Smooth muscle cell (in vitro differentiated cells): ENCODE data around the gene TEDC2. TPM values are rescaled to one million over a fixed set of nuclear protein-coding genes. Genes with fewer than 3 reads are reported as not detected.

Experiments used
- DNase-seq: peaks from one replicate; lab custom pipeline; 2025; ENCODE audit not compliant: unreplicated experiment; lab: John Stamatoyannopoulos, UW
- H2AFZ ChIP-seq: fragments of 200-600 bp; sonication (generic); 2 replicates; pipeline ENCODE4 v1.6.0; 2016; ENCODE audit warnings: antibody characterized with exemption, low read depth, mild to moderate bottlenecking
- H3F3A ChIP-seq: fragments of 200-600 bp; sonication (generic); 2 replicates; pipeline ENCODE4 v1.6.0; 2017; ENCODE audit warnings: antibody characterized with exemption, low read depth
- H3K27ac ChIP-seq: fragments of 200-600 bp; sonication (generic); 2 replicates; pipeline ENCODE4 v1.5.1; 2016; ENCODE audit warnings: low read depth, mild to moderate bottlenecking
- H3K27me3 ChIP-seq: fragments of 200-600 bp; sonication (generic); 2 replicates; pipeline ENCODE4 v1.6.1; 2016; ENCODE audit warnings: low read depth, mild to moderate bottlenecking
- H3K36me3 ChIP-seq: fragments of 200-600 bp; sonication (generic); 2 replicates; pipeline ENCODE4 v1.5.1; 2016; ENCODE audit warnings: low read depth
- H3K4me1 ChIP-seq: fragments of 200-600 bp; sonication (generic); 2 replicates; pipeline ENCODE4 v1.5.1; 2016; ENCODE audit warnings: low read depth
- H3K4me2 ChIP-seq: fragments of 200-600 bp; sonication (generic); 2 replicates; pipeline ENCODE4 v1.6.0; 2016; ENCODE audit warnings: mild to moderate bottlenecking
- H3K4me3 ChIP-seq: fragments of 200-600 bp; sonication (generic); 2 replicates; pipeline ENCODE4 v1.5.1; 2016; ENCODE audit warnings: mild to moderate bottlenecking
- H3K79me2 ChIP-seq: fragments of 200-600 bp; sonication (generic); 2 replicates; pipeline ENCODE4 v1.6.0; 2016; ENCODE audit warnings: low read depth, mild to moderate bottlenecking
- H3K9ac ChIP-seq: fragments of 200-600 bp; sonication (generic); 2 replicates; pipeline ENCODE4 v1.6.0; 2016; ENCODE audit warnings: low read depth
- H3K9me3 ChIP-seq: fragments of 200-600 bp; sonication (generic); replicated peaks from 2 replicates; pipeline ENCODE4 v1.5.1; 2016; ENCODE audit warnings: low read depth
- H4K20me1 ChIP-seq: fragments of 200-600 bp; sonication (generic); 2 replicates; pipeline ENCODE4 v1.6.0; 2016; ENCODE audit warnings: low read depth
- WGBS: methylation state at CpG from one replicate; pipeline ENCODE4 v1.1.7; 2016; ENCODE audit warnings: low lambda C conversion rate; 5-methylcytosine and 5-hydroxymethylcytosine counted together
- polyA plus RNA-seq: library from polyadenylated mRNA; unstranded; fragments of >200 nt; fragmentation: Nextera tagmentation; extraction: Ambion mirVana; gene quantifications from 2 replicates; pipeline ENCODE4 v1.2.1, GENCODE V29; 2016
- total RNA-seq: library from RNA; depleted of rRNA; stranded (reverse); fragments of >200 nt; gene quantifications from 2 replicates; pipeline ENCODE4 v1.2.3, GENCODE V29; 2014
- TF ChIP-seq, protein P1 (sequence below): fragments of 200-600 bp; sonication (generic); IDR thresholded peaks from 2 replicates; pipeline ENCODE4 v1.5.1; 2017; ENCODE audit warnings: borderline replicate concordance, mild to moderate bottlenecking, antibody characterized with exemption; ENCODE audit not compliant: insufficient read depth, poor library complexity, severe bottlenecking

Gene TEDC2
- total and polyA plus RNA-seq, 2 experiments from 2014 or later: 8.0 to 13.3 TPM

DNA sequence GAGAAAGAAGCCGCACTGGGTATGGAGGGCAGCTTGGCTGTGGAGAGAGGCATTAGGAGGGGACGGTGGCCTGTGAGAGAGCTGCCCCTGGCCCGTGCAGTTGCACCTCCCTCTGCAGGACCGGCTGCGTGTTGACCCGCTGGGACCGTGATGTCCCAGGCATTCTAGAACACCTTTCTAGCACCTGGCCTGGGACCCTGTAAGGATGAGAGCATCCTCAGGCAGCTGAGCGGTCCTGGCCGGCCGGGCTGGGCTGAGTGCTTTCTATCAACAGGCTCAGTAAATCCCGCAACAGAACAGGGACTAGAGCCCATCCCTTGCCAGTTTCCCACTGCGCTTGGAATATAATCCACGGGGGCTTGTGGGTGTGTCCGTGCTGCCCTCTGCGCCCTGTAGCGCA, 29.7 kb downstream of the TEDC2 start:
- WGBS: 95% methylated on average over 16 of the region's 16 CpGs
- Histone ChIP-seq H3K9me3 (no peaks in the 10 kb centered on the region), H3F3A (no peaks in the 10 kb centered on the region), H3K27ac (no peak overlapping the region), H3K9ac (no peak overlapping the region), H4K20me1 (peaks cover 41% of the 10 kb centered on the region), H3K27me3 (no peaks in the 10 kb centered on the region), H3K79me2 (no peaks in the 10 kb centered on the region), H2AFZ (no peak overlapping the region), H3K36me3 (no peaks in the 10 kb centered on the region), H3K4me1 (no peaks in the 10 kb centered on the region), H3K4me3 (no peak overlapping the region), H3K4me2 (no peak overlapping the region)
- no peak for DNase-seq
- TF ChIP-seq, protein P1, sequence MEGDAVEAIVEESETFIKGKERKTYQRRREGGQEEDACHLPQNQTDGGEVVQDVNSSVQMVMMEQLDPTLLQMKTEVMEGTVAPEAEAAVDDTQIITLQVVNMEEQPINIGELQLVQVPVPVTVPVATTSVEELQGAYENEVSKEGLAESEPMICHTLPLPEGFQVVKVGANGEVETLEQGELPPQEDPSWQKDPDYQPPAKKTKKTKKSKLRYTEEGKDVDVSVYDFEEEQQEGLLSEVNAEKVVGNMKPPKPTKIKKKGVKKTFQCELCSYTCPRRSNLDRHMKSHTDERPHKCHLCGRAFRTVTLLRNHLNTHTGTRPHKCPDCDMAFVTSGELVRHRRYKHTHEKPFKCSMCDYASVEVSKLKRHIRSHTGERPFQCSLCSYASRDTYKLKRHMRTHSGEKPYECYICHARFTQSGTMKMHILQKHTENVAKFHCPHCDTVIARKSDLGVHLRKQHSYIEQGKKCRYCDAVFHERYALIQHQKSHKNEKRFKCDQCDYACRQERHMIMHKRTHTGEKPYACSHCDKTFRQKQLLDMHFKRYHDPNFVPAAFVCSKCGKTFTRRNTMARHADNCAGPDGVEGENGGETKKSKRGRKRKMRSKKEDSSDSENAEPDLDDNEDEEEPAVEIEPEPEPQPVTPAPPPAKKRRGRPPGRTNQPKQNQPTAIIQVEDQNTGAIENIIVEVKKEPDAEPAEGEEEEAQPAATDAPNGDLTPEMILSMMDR: no peak

DNA sequence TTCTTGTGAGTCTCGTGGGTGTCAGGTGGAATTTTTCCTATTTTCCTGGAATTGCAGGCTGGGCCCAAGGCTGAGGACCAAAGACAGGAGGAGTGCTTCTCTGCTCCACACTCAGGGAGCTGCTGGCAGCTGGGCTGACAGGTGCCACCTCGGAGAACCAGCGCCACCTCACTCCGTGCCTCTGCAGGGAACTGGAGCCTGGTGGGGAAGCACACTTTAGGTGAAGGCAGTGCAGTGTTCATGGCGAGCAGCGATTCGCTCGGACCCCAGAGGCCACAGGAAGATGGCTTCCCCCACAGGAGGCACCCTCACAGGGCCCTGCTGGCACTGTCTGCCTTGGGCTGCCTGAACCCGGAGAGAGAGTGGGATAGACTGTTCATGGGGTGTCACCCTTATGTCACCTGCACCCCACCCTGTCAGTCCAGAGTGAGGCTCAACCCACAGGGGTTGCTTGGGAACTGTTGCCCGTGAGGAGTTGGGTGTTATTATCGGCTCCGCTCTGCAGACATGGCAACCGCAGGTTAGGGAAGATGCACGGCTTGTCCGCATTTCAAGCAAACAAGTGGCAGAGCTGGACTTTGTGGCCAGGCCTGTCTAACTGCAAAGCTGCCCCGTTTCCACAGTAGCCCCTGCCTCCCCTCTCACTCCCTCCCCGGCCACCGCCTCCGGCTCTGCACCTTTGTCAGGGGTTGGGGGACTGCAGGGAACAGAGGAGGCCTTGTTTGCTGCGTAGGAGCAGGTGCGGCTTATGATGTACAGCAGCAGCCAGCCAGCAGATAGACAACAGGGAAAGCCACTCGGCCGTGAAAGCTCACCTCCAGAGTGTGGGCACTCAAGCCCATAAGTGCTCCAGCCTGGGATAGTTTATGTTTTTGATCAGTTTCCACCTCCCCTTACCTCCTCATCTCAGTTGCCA, 30.5 kb downstream of the TEDC2 start:
- Histone ChIP-seq H3K9ac (no peak overlapping the region), H3K9me3 (no peaks in the 10 kb centered on the region), H4K20me1 (peaks cover 39% of the 10 kb centered on the region), H3K4me3 (no peak overlapping the region), H3K79me2 (no peaks in the 10 kb centered on the region), H3K36me3 (no peaks in the 10 kb centered on the region), H3K4me1 (no peaks in the 10 kb centered on the region), H3F3A (no peaks in the 10 kb centered on the region), H3K27me3 (no peaks in the 10 kb centered on the region), H2AFZ (no peak overlapping the region), H3K27ac (no peak overlapping the region), H3K4me2 (no peak overlapping the region)
- TF ChIP-seq, protein P1: no peak
- no peak for DNase-seq
- WGBS: 95% methylated on average over 23 of the region's 23 CpGs

DNA sequence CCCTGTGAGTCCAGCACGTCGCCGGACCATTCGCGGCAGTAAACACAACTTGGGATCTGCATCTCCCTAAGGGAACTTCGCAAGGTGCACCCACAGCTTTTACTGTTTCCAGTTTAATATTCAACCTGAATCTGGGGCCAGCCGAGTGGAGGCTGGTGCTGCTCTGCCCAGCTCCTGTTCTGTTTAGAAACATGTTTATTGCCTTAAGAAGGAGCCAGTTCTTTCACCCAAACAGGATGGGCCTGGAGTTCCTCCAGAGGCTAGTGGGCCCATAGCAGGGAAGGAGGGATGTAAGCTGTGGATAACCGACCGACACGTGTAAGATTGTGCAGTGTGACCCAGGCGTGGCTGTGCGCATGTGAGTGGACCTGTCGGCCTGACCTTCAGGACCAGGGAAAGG, 32.4 kb downstream of the TEDC2 start:
- H3K79me2 ChIP-seq: no peaks in the 10 kb centered on the region
- TF ChIP-seq, protein P1: no peak
- H4K20me1 ChIP-seq: peaks cover 21% of the 10 kb centered on the region
- no peak overlapping the region for H2AFZ ChIP-seq
- H3K4me3 ChIP-seq: no peak overlapping the region
- H3K36me3 ChIP-seq: no peaks in the 10 kb centered on the region
- WGBS: 97% methylated on average over 13 of the region's 13 CpGs
- H3K9ac ChIP-seq: no peak overlapping the region
- H3K27ac ChIP-seq: no peak overlapping the region
- no peaks in the 10 kb centered on the region for H3K27me3 ChIP-seq
- H3K4me2 ChIP-seq: no peak overlapping the region
- no peaks in the 10 kb centered on the region for H3K9me3 ChIP-seq
- H3K4me1 ChIP-seq: no peaks in the 10 kb centered on the region
- DNase-seq: no peak
- no peaks in the 10 kb centered on the region for H3F3A ChIP-seq

DNA sequence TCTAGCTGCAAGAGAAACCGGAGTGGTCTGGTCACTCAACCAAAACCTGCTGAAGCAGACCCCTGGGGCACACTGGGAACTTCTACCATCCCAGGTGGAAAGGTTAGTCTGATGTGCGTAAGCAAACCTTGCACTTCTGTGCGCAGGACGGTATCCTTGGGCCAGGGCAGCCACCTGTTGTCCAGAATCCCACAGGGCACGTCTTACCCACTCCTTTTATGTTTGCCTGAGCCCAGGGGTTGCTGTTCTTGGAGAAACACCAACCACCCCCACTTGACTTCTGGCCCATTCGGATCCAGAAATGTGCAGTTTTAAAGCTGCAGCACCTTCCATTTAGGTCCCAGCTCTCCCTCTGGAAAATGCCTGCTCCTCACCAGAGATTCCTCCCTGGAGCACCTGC, 33.7 kb downstream of the TEDC2 start:
- H3K79me2 ChIP-seq: no peaks in the 10 kb centered on the region
- H3K27ac ChIP-seq: no peak overlapping the region
- no peak overlapping the region for H2AFZ ChIP-seq
- H3K4me1 ChIP-seq: no peaks in the 10 kb centered on the region
- no peak overlapping the region for H3K4me3 ChIP-seq
- no peaks in the 10 kb centered on the region for H3F3A ChIP-seq
- H3K9ac ChIP-seq: no peak overlapping the region
- H3K36me3 ChIP-seq: no peaks in the 10 kb centered on the region
- no peak overlapping the region for H3K4me2 ChIP-seq
- H3K9me3 ChIP-seq: no peaks in the 10 kb centered on the region
- peaks cover 13% of the 10 kb centered on the region for H4K20me1 ChIP-seq
- TF ChIP-seq, protein P1: no peak
- H3K27me3 ChIP-seq: no peaks in the 10 kb centered on the region
- DNase-seq: no peak
- WGBS: 92% methylated on average over 6 of the region's 6 CpGs
